NCI-H2196 (cell line): ENCODE measurements around the gene TMEM163.
"Not testable (repeated sequence)": the region's sequence is repeated elsewhere in the genome, so short reads cannot be mapped to it uniquely, and the experiment has no call there.

Experiments used
- DNase-seq: peaks from one replicate; lab custom pipeline; 2025; ENCODE audit not compliant: unreplicated experiment; lab: John Stamatoyannopoulos, UW

The TMEM163 gene

GRCh38 chr2:134498654-134499053 lies 220.1 kb downstream of the TMEM163 start:
- DNase-seq: no peak

- no peak for DNase-seq
These were observed 225.0 kb downstream of the TMEM163 start for GRCh38 chr2:134493797-134494196.

- peak; percentile 91 for DNase-seq
These were observed 226.9 kb downstream of the TMEM163 start for GRCh38 chr2:134491771-134492441.

- no peak for DNase-seq
These were observed 227.8 kb downstream of the TMEM163 start for GRCh38 chr2:134491022-134491421.

- DNase-seq: no peak
These were observed 228.2 kb downstream of the TMEM163 start for GRCh38 chr2:134490559-134490958.

GRCh38 chr2:134489732-134490384 lies 228.9 kb downstream of the TMEM163 start:
- DNase-seq: no peak

- DNase-seq: no peak
These were observed 235.9 kb downstream of the TMEM163 start for GRCh38 chr2:134482766-134483340.

GRCh38 chr2:134482131-134482723 lies 236.6 kb downstream of the TMEM163 start:
- DNase-seq: no peak

GRCh38 chr2:134479696-134480330 lies 239.0 kb downstream of the TMEM163 start:
- no peak for DNase-seq

GRCh38 chr2:134476982-134477381 lies 241.8 kb downstream of the TMEM163 start:
- not testable (repeated sequence) for DNase-seq

GRCh38 chr2:134470561-134471168 lies 248.1 kb downstream of the TMEM163 start:
- DNase-seq: no peak

GRCh38 chr2:134469516-134470115 lies 249.2 kb downstream of the TMEM163 start:
- DNase-seq: no peak

- no peak for DNase-seq
These were observed 250.0 kb downstream of the TMEM163 start for GRCh38 chr2:134468776-134469175.

- no peak for DNase-seq
These were observed 250.6 kb downstream of the TMEM163 start for GRCh38 chr2:134468164-134468563.

GRCh38 chr2:134466141-134466540 lies 252.7 kb downstream of the TMEM163 start:
- peak; percentile 50 for DNase-seq

- no peak for DNase-seq
These were observed 253.3 kb downstream of the TMEM163 start for GRCh38 chr2:134465228-134466105.

- no peak for DNase-seq
These were observed 255.1 kb downstream of the TMEM163 start for GRCh38 chr2:134463699-134464022.

- no peak for DNase-seq
These were observed 255.8 kb downstream of the TMEM163 start for GRCh38 chr2:134462791-134463698.

- no peak for DNase-seq
These were observed 256.5 kb downstream of the TMEM163 start for GRCh38 chr2:134462275-134462674.
